OCI-M2 (cell line): ENCODE measurements around the gene RAB21.
A peak's percentile ranks its signal among the peaks of the same experiment; 100 is the strongest.

ENCODE experiments used
- DNase-seq: peaks from one replicate; lab custom pipeline; 2025; ENCODE audit not compliant: unreplicated experiment; lab: John Stamatoyannopoulos, UW

The RAB21 gene, protein sequence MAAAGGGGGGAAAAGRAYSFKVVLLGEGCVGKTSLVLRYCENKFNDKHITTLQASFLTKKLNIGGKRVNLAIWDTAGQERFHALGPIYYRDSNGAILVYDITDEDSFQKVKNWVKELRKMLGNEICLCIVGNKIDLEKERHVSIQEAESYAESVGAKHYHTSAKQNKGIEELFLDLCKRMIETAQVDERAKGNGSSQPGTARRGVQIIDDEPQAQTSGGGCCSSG

DNA sequence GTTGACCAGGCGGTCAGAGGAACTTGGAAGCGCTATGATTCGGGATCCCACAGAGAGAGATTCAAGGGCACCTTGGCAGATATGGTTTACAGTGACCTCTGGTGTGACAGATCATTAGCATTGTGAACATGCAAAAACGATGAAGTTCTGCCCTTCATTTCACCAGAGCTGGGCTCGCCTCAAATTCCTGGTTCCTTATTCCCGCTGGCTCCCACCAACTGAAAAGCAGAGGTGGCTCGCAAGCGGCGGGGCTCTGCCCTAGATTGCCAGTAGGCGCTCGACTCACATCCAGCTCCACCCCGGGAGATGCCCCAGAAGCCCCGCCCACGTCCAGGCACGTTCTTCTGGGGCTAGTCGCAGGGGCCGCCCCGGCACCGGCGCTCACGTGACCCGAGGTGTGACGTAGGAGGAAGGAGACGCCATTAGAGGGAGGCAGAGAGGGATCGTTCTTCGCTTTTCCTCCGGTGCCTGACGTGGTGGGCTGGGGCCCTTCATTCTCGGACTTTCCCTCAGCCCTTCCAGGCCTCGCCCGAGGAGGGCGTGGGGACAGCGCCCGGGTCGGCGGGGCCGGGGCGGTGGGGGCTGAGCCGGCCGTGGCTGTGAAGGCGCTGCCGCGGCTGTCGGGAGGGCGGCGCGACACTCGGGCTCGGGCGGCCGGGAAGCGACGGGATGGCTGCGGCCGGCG, at the start of gene RAB21:
RAB21 (plus strand) TSS at position 403 of the 685 bp plus-strand sequence; CDS start at position 670, 267 bp downstream.
- peak; percentile 66 for DNase-seq

DNA sequence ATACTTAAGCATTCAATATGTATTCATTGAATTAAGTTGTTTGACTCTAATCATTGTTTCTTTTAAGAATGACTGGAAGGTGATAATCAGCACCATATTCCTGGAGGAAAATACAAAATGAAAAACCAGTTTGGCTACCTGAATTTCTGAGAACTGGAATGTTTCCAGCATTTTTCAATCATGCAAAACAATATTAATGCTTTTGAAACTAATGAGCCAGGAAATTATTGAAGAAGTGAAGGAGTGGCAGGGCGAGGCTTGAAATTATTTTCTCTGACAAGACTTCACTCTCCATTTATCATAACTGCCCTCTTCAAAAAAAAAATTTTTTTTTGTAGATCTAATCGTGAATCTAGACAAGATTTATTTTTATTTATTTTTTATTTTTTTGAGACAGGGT, 49.7 kb upstream of the RAB21 start:
- DNase-seq, result no peak

DNA sequence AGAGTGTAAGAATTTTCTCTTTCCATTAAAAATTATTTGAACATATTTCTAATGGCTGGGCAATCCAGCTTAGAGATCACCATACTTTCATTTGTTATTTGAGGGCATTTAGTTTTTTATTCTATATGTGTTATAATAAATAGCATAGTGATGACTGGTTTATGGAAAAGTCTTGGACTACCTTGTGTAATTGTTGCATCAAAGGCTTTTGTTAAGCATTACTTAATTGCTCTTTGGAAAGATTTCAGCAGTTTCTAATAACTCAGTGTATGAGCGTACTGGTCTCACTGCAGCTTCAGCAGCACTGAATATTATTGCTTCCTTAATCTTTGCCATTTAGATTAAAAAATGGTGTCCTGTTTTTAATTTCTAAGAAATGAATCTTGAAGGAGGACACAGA, 46.0 kb upstream of the RAB21 start:
- no peak for DNase-seq

DNA sequence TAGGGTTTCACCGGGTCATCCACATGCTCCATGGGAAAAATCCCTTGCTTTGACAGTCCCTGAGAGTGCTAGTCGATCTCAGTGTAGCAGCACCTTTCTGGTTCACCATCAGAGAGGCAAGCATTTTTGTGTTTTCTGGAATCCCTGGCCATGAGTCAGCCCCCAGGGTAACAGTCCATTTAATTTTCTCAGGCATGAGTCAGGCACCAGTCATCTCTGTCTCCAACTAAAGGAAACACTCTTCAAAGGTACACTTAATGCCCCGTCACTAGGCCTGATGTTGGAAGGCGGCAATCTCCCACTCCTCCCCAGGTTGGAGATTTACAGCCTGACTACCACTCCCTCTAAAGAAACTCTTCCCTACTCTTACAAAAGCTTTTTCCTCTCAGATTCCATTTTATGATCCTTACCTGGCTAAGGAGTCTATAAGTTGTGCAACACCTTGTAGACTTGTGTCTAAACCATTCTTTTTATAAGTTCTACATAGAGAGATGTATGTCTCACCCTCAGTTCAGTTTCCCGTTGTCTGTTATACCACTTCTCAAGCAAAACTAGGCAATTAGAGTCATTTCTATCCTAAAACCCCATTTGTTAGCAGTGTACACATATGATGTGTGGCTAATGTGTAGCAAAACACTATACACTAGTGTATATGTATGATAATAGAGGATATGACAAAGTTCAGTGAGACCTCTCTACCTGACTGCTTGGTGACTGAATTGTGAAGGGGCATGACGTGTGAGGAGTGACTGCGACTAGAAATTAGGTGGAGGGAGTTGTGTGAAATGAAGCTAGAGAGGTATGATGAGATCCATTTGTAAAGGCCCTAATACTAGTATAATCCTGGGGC, 44.2 kb upstream of the RAB21 start:
- DNase-seq, result no peak

DNA sequence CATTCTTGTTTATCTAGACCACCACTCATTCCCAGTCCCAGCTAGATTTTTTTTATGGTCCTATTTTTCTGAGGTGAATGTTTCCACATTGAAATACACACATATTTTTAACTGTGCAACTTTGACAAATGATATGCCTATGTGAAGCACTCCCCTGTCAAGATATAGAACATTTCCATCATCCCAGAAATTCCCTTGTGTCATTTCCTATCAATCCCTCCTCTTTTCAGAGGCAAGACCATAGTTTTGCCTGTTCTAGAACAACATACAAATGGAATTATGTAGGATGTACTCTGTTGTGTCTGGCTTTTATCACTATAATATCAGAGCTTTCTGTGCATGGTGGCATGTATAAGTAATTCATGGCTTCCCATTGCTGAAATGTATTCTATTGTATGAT, 36.1 kb upstream of the RAB21 start:
- DNase-seq, result no peak

DNA sequence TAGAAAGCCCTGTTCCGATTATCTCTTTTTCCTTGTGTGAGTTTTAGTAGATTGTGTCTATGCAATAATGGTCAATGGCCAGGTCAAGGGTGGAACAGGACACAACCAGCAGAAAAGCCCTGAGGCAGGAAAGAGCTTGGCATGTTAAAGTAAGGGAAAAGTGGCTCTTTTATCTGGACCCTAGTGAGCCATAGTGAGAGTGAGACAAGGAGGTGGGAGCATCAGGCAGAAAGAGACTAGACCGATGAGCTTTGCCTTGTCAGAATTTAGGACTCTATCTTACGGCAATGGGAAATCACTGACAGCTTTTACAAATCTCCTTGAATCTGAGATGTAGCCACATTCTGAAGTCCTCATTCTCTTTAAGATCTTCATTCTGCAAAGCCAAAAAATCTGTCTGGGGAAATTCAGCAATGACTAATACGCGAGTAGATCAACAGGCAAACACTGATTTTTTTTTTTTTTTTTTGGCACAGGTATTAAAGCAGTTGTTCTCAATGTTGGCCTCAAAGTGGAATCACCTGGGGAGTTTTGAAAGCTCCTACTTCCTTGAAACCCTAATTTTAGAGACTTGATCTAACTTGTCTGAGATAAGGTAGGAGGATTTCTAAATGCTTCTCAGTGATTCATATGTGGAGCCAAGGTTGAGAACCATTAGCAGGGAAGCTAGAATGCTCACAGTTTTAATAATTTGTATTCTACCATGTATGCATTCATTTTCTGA, 34.9 kb upstream of the RAB21 start:
- DNase-seq, result no peak

DNA sequence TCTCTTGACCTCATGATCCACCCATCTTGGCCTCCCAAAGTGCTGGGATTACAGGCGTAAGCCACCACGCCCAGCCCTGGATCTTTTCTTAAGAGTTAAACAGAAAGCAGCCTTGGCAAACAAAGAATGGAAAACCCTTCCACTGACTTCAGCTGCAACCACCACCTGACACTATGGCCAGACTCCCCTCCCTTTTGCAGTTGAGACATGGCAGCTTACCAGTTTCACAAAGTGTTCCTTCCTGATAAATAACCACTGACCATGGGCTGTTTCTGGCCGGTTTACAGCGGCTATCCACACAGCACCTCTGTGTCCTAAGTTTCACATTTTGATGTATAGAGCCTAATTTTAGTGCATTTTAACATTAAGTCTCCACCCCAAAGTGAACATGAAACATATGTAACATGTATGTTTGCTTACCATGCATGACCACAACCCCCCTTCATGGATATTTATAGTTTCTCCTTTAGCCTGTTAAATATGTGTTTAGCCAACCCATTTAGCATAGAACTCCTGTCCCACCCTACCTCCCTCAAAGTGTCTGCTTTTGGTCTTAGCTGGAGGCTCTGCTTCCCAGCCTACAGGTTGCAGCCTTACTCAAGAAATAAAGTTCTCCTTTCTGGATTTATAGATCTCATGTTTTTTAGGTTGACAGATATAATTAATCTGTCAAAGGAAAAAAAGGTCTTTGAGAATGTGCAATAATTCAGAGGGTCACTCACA, 32.7 kb upstream of the RAB21 start:
- DNase-seq, result no peak

DNA sequence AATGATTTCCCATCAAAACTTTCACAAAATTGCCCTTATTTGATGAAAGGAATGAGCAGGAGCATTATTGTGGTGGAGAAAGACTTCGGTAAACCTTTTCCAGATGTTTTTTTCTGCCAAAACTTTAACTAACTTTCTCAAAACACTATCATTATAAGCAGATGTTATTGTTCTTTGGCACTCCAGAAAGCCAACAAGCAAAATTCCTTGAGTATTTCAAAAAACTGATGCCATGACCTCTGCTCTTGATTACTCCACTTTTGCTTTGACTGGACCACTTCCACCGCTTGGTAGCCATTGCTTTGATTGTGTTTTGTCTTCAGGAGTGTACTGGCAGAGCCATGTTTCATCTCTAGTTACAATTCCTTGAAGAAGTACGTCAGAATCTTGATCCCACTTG, 29.7 kb upstream of the RAB21 start:
- DNase-seq, result no peak

DNA sequence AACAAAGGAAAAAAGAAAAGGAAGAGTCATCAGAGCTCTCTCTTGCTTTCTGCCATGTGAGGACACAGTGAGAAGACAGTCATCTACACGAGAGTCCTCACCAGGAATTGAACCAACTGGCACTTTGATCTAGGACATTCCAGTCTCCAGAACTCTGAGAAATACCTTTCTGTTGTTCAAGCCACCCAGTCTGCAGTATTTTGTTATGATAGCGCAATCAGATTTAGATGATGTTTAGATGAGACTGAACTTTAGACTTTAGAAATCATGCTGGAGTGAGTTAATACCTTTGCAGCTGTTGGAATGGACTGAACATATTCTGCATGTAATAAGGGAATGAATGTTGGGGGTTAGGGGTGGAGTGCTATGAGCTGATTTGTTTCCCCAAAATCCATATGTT, 28.1 kb upstream of the RAB21 start:
- no peak for DNase-seq

DNA sequence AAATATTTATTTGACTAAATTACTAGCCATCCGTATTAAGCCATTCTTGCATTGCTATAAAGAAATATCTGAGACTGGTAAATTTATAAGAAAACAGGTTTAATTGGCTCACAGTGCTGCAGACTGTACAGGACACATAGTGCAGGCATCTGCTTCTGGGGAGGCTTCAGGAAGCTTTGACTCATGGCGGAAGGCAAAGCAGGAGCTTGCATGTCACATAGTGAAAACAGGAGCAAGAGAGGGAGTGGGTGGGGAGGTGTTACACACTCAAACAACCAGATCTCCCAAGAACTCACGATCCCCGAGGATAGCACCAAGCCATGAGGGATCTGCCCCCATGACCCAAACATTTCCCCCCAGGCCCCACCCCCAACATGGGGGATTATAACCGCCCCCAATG, 26.7 kb upstream of the RAB21 start:
- no peak for DNase-seq

DNA sequence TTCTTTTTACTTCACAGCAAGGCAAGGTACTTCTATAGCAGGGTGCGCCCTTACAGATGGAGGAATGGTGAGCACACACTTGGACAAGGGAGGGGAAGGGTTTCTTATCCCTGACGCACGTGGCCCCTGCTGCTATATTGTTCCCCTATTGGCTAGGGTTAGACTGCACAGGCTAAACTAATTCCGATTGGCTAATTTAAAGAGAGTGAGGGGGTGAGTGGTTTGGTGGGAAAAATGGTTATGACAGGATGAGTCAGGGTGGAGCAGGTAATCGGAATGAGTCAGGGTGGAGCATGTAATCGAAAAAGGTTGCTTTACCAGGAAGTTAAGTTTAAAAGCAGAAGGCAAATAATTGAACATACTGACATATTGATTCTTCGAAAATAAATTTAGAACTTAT, 23.7 kb upstream of the RAB21 start:
- no peak for DNase-seq

DNA sequence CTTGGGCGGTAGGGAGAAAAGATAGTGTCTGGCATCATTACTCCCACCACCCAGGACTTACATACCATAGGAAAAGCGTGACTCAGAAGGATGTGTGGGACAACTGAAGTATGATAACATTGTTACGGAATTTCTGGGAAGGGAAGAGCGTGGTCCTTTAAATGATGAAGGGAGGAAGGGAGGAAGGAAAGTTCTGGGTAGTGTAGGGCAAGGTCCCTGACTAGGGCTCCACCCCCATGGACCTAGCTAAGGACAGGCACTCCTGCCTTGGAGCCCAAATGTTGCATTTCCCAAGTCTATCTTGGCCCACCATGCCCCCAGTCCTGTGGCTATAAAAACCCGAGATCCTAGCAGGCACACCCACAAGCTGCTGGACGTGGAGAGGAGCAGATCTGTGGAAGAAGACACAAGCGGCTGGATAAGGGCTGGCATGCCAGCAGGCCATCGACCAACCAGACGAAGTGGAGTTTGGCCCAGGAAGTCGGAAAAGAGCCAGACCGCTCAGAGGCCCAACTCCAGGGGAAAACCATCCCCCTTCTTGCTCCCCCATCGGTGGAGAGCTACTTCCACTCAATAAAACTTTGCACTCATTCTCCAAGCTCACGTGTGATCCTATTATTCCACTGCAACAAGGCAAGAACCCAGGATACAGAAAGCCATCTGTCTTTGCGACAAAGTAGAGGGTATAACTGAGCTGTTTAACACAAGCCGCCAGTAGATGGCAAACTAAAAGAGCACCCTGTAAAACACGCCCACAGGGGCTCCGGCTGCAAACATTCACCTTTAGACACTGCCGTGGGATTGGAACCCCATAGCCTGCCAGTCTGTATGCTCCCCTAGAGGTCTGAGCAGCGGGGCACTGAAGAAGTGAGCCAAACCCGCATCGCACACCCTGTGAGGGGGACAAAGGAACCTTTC, 23.0 kb upstream of the RAB21 start:
- DNase-seq, result no peak

DNA sequence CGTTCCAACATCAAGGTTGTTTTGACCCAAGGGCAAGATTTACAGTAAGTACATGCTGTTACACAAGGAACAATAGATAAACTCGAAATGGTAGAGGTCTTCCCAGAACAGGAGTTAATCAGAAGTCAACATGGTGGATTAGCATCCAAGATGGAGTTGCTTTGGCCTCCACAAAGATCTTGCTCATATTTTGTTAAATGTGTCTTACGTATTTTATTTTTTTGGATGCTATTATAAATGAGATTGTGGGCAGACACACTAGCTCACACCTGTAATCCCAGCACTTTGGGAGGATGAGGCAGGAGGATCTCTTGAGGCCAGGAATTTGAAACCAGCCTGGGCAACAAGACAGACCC, 22.3 kb upstream of the RAB21 start:
- no peak for DNase-seq

DNA sequence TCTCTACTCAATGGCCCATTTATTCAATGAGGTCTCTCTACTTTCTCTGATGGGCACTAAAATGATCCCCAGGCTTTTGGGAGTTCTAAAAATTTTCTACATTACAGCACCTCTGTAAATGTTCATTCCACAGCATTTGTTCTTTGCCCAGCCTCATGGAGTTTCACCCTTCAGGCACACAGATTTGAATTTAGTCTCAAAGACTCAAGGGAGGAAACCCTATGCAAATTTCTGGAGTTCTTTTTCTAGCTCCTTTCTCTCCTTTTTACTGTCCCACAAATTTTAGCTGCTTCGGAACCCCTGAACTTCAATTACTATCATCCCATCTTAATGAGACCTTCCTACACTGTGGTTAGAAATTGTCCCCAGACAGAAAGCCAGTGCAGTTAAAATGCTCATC, 17.5 kb upstream of the RAB21 start:
- DNase-seq, result no peak

DNA sequence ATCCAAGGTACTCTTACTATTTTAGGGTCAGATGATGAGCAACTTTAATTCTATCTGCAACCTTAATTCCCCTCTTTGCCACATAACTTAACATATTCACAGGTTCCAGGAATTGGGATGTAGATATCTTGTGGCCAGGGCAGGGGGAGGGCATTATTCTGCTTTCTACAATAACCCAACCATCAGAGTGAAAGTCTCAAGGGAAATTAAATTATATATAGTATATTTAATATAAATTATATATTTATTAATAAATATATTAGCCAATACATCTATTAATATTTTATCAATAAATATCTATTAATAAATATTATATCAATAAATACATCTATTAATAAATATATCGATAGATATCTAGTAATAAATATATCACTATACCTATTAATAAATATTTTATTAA, 11.7 kb upstream of the RAB21 start:
- no peak for DNase-seq

DNA sequence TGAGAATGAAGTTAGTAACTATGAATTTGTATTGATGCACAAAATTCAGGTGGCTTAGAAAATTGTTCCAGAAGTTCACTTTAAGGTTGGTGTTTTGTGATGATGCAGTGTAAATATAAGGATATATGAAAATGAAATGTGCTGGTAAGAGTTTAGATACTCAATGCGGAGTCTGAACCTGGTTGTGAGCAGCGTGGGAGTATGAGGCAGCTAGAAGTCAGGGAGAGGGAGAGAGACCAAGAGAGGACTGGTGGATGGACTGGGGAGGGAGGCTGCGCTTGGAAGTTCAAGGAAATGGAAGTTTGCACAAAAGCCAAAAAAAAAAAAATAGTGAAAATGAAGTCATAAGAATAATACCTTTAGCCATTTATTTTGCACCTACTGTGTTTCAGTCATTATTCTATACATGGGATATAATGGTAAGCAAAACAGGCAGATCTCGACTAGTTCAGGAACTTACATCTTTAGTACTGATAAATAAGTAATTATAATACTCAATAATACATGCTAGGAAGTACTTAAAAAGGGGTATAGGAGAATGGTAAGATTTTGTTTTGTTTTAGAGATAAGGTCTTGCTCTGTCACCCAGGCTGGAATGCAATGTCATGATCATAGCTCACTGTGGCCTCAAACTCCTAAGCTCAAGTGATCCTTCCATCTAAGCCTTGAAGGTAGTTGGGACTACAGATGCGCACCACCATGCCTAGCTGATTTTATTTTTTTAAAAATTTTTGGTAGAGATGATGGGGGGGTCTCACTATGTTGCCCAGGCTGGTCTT, 10.0 kb upstream of the RAB21 start:
- DNase-seq, result no peak

DNA sequence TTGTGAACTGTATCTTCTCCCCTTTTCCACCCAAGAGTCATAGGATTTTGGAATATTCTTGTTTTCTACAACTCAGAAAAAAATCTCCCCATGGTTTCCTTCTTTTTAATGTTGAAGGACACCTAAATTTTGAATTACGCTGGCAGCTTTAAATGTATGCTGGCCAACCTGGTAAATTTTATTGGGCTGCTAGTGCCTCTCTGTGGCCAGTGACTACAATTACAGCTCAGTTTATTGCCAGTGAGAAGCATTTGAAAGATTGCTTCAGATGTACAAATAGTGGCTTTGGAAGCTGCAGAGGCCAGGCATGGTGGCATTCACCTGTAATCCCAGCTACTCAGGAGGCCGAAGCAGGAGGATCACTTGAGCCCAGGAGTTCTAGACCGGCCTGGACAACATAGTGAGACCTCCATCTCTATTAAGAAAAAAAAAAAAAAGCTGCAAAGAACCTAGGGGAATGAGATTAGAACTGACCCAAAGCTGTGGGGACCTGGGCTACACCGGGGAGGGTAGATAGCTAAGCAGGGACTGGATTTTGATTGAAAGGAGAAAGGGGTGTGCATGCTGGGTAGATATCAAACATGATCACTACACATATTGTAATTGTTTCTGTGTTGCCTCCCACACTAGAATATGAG, 7.6 kb upstream of the RAB21 start:
- DNase-seq, result no peak

DNA sequence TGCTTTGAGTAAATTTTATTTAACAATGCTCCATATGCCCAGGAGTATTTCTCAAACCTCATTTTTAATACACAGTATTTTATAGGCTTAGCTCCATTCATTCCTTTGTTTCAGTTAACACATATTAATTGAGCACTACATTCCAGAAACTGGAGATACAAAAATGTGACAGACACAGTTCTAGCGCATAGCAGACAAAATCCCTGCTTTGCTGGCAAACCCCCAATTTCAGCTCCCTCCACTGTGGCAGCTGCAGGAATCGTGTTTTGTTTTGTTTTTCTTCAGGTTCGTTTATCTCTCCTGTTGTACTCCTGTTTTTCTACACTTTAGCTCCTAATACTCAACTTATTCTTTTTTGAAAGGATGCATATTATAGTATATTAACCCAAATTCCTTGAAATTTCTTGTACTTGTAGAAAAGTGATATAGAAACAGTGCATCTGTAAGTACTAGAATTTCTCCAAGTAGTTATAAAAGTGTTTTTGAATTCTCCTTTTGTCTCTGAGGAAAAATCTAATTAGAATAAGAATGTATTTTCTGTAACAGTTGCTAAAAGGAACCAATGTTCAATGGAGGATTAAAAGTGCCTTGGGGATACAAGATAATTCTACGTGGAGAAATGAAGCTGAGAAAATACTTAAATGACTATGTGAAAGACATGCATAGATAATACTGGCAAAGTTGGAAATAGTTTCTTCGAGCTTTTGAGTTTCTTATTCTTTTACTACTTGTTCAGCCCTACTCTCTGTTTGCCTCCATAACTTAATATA, 6.4 kb upstream of the RAB21 start:
- no peak for DNase-seq
